Measurements from ENCODE around the gene GALC.
"Not testable (repeated sequence)": the region's sequence is repeated elsewhere in the genome, so short reads cannot be mapped to it uniquely, and the experiment has no call there.

Gene GALC

DNA sequence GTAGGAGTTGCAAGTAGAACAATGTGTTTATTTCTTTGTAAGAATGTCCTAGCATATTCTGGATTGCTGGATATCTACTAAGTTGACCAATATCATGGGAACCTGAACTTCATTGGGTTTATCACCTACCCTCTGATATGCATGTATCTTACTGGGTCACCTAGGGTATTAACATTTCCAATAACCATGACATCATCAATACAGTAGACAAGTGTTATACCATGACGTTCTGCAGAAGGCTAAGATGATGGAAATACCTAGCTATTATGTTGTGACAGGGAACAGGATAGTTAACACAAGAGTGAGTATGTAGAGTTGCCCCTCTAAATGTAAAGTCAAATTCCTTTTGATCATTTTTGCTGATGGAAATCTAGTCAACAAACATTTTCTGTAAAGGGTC is 37.9 kb upstream of the GALC start:
- no peak overlapping the region for H3K4me3 ChIP-seq (ENCODE audit: low read length)
- TF ChIP-seq, protein P1, sequence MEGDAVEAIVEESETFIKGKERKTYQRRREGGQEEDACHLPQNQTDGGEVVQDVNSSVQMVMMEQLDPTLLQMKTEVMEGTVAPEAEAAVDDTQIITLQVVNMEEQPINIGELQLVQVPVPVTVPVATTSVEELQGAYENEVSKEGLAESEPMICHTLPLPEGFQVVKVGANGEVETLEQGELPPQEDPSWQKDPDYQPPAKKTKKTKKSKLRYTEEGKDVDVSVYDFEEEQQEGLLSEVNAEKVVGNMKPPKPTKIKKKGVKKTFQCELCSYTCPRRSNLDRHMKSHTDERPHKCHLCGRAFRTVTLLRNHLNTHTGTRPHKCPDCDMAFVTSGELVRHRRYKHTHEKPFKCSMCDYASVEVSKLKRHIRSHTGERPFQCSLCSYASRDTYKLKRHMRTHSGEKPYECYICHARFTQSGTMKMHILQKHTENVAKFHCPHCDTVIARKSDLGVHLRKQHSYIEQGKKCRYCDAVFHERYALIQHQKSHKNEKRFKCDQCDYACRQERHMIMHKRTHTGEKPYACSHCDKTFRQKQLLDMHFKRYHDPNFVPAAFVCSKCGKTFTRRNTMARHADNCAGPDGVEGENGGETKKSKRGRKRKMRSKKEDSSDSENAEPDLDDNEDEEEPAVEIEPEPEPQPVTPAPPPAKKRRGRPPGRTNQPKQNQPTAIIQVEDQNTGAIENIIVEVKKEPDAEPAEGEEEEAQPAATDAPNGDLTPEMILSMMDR (IDR thresholded peaks at IDR 0.05; ENCODE audit: insufficient read depth, low read depth, low read length, missing control alignments), result no peak
- no peak for DNase-seq (ENCODE audit: low read depth)

DNA sequence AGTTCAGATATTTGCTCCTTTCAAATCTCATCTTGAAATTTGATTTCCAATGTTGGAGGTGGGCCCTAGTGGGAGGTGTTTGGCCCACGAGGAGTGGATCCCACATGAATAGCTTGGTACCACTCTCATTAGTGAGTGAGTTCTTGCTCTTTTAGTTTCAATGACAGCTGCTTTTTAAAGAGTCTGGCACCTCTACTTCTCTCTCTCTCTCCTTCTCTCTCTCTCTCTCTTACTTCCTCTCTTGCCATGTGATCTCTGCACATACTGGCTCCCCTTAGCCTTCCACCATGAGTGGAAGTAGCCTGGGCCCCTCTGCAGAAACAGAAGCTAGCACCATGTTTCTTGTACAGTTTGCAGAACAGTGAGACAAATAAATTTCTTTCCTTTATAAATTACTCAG is 37.1 kb upstream of the GALC start:
- DNase-seq (ENCODE audit: low read depth), result no peak
- H3K4me3 ChIP-seq (ENCODE audit: low read length), result no peak overlapping the region
- TF ChIP-seq, protein P1 (IDR thresholded peaks at IDR 0.05; ENCODE audit: insufficient read depth, low read depth, low read length, missing control alignments), result no peak

DNA sequence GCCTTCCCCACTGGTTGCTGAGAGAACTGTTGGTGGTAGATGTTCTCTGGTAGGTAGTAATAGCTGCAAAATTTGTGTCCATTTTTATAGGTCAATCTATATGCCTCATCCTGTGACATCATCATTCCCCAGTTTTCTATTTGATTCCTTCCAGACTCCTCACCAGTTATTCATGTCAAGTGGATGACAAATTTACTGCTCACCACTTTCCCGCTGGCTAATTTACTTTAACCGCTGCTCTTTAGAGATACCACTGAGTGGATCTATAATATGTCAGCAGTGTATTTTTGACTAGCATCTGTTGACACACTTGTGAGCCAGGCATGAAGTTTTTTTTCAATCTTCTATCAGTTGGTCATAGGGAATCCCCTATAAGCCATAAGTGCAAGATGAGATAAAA is 36.5 kb upstream of the GALC start:
- TF ChIP-seq, protein P1 (IDR thresholded peaks at IDR 0.05; ENCODE audit: insufficient read depth, low read depth, low read length, missing control alignments), result no peak
- no peak overlapping the region for H3K4me3 ChIP-seq (ENCODE audit: low read length)
- DNase-seq (ENCODE audit: low read depth), result no peak

DNA sequence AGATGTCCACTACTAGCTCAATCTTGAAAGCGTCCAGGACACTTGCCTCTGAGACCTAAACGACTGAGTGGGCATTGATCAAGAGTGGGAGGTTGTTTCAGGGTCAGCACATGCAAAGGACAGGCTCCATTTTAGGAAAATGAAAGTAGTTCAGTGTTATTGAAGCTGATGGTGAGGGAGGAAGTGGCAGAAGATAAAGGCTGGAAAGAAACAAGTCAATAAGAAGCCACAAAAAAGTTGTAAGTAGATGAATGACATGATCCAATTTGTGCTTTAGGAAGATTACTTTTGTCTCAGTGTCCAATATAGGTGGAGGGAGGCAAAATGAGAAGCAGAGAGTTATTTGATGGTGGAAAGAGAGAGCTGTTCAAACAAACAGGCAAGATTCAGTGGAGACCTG is 33.9 kb upstream of the GALC start:
- no peak for DNase-seq (ENCODE audit: low read depth)
- H3K4me3 ChIP-seq (ENCODE audit: low read length), result no peak overlapping the region

DNA sequence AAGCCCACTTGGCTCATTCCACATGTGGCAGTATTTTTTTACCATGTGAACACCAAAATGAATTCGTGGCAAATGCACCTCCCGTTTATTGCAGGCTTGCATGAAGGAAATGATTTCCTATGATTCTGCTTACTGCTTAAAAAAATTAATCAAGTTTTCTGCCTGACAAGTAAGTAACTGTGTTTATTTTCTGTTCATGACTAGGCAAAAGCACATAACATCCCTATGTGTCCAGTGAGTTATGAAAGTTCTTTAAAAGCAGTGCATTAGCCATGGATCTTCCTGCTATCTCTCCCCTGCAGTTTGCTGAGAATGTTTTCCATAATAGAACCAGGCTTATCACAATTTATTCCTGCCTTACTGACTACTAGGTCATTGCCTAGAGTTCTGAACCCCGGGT is 32.3 kb upstream of the GALC start:
- no peak overlapping the region for H3K4me3 ChIP-seq (ENCODE audit: low read length)
- TF ChIP-seq, protein P1 (IDR thresholded peaks at IDR 0.05; ENCODE audit: insufficient read depth, low read depth, low read length, missing control alignments), result no peak
- no peak for DNase-seq (ENCODE audit: low read depth)

More for the DNA sequence above, 33.9 kb upstream of the GALC start:
- TF ChIP-seq, protein P1 (IDR thresholded peaks at IDR 0.05; ENCODE audit: insufficient read depth, low read depth, low read length, missing control alignments), result no peak

DNA sequence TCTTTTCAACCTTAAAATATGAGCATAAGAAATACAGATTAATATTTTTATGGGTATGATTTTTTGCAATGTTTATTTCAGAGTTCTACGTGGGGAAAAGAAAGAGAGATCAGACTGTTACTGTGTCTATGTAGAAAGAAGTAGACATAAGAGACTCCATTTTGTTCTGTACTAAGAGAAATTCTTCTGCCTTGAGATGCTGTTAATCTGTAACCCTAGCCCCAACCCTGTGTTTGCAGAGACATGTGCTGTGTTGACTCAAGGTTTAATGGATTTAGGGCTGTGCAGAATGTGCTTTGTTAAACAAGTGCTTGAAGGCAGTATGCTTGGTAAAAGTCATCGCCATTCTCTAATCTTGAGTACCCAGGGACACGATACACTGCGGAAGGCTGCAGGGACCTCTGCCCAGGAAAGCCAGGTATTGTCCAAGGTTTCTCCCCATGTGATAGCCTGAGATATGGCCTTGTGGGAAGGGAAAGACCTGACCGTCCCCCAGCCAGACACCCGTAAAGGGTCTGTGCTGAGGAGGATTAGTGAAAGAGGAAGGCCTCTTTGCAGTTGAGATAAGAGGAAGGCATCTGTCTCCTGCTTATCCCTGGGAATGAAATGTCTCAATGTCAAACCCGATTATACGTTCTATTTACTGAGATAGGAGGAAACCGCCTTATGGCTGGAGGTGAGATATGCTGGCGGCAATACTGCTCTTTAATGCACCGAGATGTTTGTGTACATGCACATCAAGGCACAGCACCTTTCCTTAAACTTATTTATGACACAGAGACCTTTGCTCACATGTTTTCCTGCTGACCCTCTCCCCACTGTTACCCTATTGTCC is 31.5 kb upstream of the GALC start:
- not testable (repeated sequence) for H3K4me3 ChIP-seq (ENCODE audit: low read length); DNase-seq (ENCODE audit: low read depth)

DNA sequence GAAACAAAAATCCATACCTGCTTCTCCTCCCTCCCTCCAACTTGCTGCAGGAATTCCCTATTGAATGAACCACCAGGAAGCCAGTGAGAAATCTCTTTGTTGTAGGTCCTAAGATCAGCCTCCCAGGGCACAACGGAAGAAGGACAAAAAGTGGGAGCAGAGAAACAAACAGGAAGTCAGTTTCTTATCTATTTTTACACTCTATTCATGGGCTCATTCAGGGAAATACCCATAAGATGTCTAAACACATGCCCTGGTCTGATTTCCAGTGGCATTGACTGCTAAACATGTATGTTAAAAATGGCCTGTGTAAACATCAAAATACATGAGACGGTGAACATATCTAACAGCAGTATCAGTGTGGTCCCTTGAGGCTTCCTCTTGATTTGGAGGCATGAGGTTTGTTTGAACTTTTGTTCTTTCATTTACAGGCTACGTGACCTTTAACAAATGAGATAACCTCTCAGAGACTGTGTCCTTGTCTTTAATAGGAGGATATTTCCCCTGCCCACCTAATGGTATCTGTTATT is 30.7 kb upstream of the GALC start:
- TF ChIP-seq, protein P1 (IDR thresholded peaks at IDR 0.05; ENCODE audit: insufficient read depth, low read depth, low read length, missing control alignments), result no peak
- DNase-seq (ENCODE audit: low read depth), result no peak
- no peak overlapping the region for H3K4me3 ChIP-seq (ENCODE audit: low read length)
